HCT116 (cell line): Measurements from ENCODE around the gene ALDH8A1. TPM values are rescaled to one million over a fixed set of nuclear protein-coding genes. Genes with fewer than 3 reads are reported as not detected.

Experiments used
- ATAC-seq: fragments of 200-7000 bp; cut with Tn5 transposase; 2 replicates; pipeline ENCODE4 v1.9.1; 2020; ENCODE audit warnings: mild to moderate bottlenecking, moderate library complexity
- BruUV-seq: library from RNA; stranded (reverse); fragments of 400-500 nt; replicated peaks from 2 replicates; lab custom pipeline; 2021; lab: Mats Ljungman, UMichigan
- CTCF ChIA-PET: fragments of 300-600 bp; sonication (Branson Sonifier 250); formaldehyde crosslinking; loops from one replicate; lab custom pipeline; 2021; ENCODE audit warnings: antibody characterized with exemption; lab: Charles Lee
- POLR2A ChIA-PET: fragments of 300-600, 350-600 bp; sonication (Branson Sonifier 250); formaldehyde crosslinking; loops from one replicate; lab custom pipeline; 2021; ENCODE audit warnings: antibody characterized with exemption; lab: Charles Lee
- RAD21 ChIA-PET, 2 experiments: fragments of 300-600 bp; sonication (Branson Sonifier 250); formaldehyde crosslinking; loops; one replicate each; lab custom pipeline; 2023; ENCODE audit warnings: low total read pairs in 2 of 2; ENCODE audit not compliant: uncharacterized antibody in 2 of 2, unreplicated experiment in 2 of 2, low non-redundant PET in 1 of 2; lab: Charles Lee
- DNase-seq: peaks from one replicate; pipeline ENCODE4 v3.0.0-alpha.2; 2010; ENCODE audit warnings: low read depth, low spot score
- H2AFZ ChIP-seq: fragments of 200-600 bp; shearing (Covaris generic), sonication (generic); 2 replicates; pipeline ENCODE4 v1.6.1; 2017; ENCODE audit warnings: low read depth, mixed run types, mixed read lengths, antibody characterized with exemption, low read length; ENCODE audit not compliant: poor library complexity, severe bottlenecking
- H3K27ac ChIP-seq: 2 replicates; pipeline ENCODE4 v1.5.1; 2012; ENCODE audit warnings: low read depth, low read length
- H3K27me3 ChIP-seq: fragments of 200-600 bp; sonication (generic); 2 replicates; pipeline ENCODE4 v1.6.1; 2016; ENCODE audit warnings: mixed run types, low read length, mixed read lengths; ENCODE audit not compliant: insufficient read depth
- H3K36me3 ChIP-seq, 2 experiments: fragments of 200-500 bp in 1 of 2; fragments of 200-600 bp in 1 of 2; sonication (Bioruptor generic) in 1 of 2; sonication (generic) in 1 of 2; 2 replicates each; pipeline versions ENCODE4 v1.5.1 to v1.6.1; 2014 to 2016; ENCODE audit warnings: low read length in 2 of 2, inconsistent platforms in 1 of 2, mixed read lengths in 1 of 2, mixed run types in 1 of 2; ENCODE audit not compliant: insufficient read depth in 2 of 2, control insufficient read depth in 1 of 2
- H3K4me1 ChIP-seq, 2 experiments: fragments of 200-600 bp in 1 of 2; sonication (generic) in 1 of 2; 2 replicates each; pipeline versions ENCODE4 v1.5.1 to v1.6.1; 2012 to 2017; ENCODE audit warnings: low read length in 2 of 2, inconsistent platforms in 1 of 2, mild to moderate bottlenecking in 1 of 2, mixed read lengths in 1 of 2, mixed run types in 1 of 2, moderate library complexity in 1 of 2; ENCODE audit not compliant: insufficient read depth in 2 of 2, control insufficient read depth in 1 of 2
- H3K4me2 ChIP-seq: fragments of 200-600 bp; sonication (generic); 2 replicates; pipeline ENCODE4 v1.6.1; 2017; ENCODE audit warnings: mixed run types, low read length, mixed read lengths
- H3K4me3 ChIP-seq, 2 experiments: fragments of 200-600 bp in 1 of 2; sonication (generic) in 1 of 2; replicated peaks in 1 of 2; 2 replicates each; pipeline ENCODE4 v1.5.1; 2011 to 2016; ENCODE audit warnings: low read length in 2 of 2, control low read depth in 1 of 2, low read depth in 1 of 2, mild to moderate bottlenecking in 1 of 2, mixed read lengths in 1 of 2, mixed run types in 1 of 2
- H3K79me2 ChIP-seq: fragments of 200-600 bp; sonication (generic); 2 replicates; pipeline ENCODE4 v1.6.1; 2017; ENCODE audit warnings: mild to moderate bottlenecking, mixed run types, low read length, moderate library complexity, mixed read lengths; ENCODE audit not compliant: insufficient read depth
- H3K9ac ChIP-seq: fragments of 200-600 bp; sonication (generic); 2 replicates; pipeline ENCODE4 v1.6.1; 2016; ENCODE audit warnings: low read length, mixed read lengths
- H3K9me2 ChIP-seq: fragments of 200-600 bp; sonication (generic), shearing (Covaris generic); 2 replicates; pipeline ENCODE4 v1.6.1; 2017; ENCODE audit warnings: mixed run types, mild to moderate bottlenecking, moderate library complexity; ENCODE audit not compliant: insufficient read depth
- H3K9me3 ChIP-seq, 2 experiments: fragments of 200-500 bp in 1 of 2; fragments of 200-600 bp in 1 of 2; sonication (Bioruptor generic) in 1 of 2; sonication (generic) in 1 of 2; 2 replicates each; pipeline ENCODE4 v1.6.1; 2014 to 2017; ENCODE audit warnings: low read length in 2 of 2, mixed read lengths in 2 of 2, inconsistent platforms in 1 of 2, low read depth in 1 of 2, mild to moderate bottlenecking in 1 of 2, mixed run types in 1 of 2, moderate library complexity in 1 of 2; ENCODE audit not compliant: control insufficient read depth in 1 of 2, insufficient read depth in 1 of 2
- H4K20me1 ChIP-seq: fragments of 200-600 bp; sonication (generic), shearing (Covaris generic); 2 replicates; pipeline ENCODE4 v1.6.1; 2017; ENCODE audit warnings: mixed run types, mild to moderate bottlenecking, moderate library complexity; ENCODE audit not compliant: insufficient read depth
- ATF3 ChIP-seq: IDR thresholded peaks from 2 replicates; pipeline ENCODE4 v1.6.1; 2012
- CEBPB ChIP-seq: IDR thresholded peaks from 2 replicates; pipeline ENCODE4 v1.6.1; 2012; ENCODE audit warnings: low read depth
- EGR1 ChIP-seq: IDR thresholded peaks from 2 replicates; pipeline ENCODE4 v1.6.1; 2012; ENCODE audit warnings: low read depth
- EZH2phosphoT487 ChIP-seq: fragments of 200-600 bp; IDR thresholded peaks from 2 replicates; pipeline ENCODE4 v1.6.1; 2018; ENCODE audit warnings: antibody characterized with exemption, borderline replicate concordance
- FOSL1 ChIP-seq: IDR thresholded peaks from 2 replicates; pipeline ENCODE4 v1.6.1; 2012; ENCODE audit warnings: low read depth
- POLR2AphosphoS5 ChIP-seq: IDR thresholded peaks from 2 replicates; pipeline ENCODE4 v1.6.1; 2011; ENCODE audit warnings: mild to moderate bottlenecking, low read depth, low read length, moderate library complexity
- REST ChIP-seq: IDR thresholded peaks from 2 replicates; pipeline ENCODE4 v1.6.1; 2012; ENCODE audit warnings: low read depth
- SIN3A ChIP-seq: IDR thresholded peaks from 2 replicates; pipeline ENCODE4 v1.6.1; 2012; ENCODE audit warnings: low read depth
- SP1 ChIP-seq: IDR thresholded peaks from 2 replicates; pipeline ENCODE4 v1.6.1; 2012; ENCODE audit warnings: low read depth
- SRF ChIP-seq: IDR thresholded peaks from 2 replicates; pipeline ENCODE4 v1.6.1; 2012; ENCODE audit warnings: low read depth
- TCF7L2 ChIP-seq: IDR thresholded peaks from 2 replicates; pipeline ENCODE4 v1.7.0; 2011; ENCODE audit warnings: borderline replicate concordance, inconsistent platforms; ENCODE audit not compliant: insufficient read depth, insufficient read length; ENCODE audit errors: extremely low read depth
- intact Hi-C: fragments of 100-400 bp; cut with micrococcal nuclease; formaldehyde crosslinking; loops from 2 replicates; pipeline ENCODE4 v1.10.0; 2022
- total RNA-seq: library from RNA; stranded (reverse); gene quantifications from one replicate; pipeline ENCODE4 v1.2.1, GENCODE V29; 2021; ENCODE audit not compliant: unreplicated experiment

ALDH8A1 gene
- total RNA-seq, 1 experiment from 2014 or later: 1.4 TPM

GRCh38 chr6:134956676-134957075 lies 6.8 kb upstream of the ALDH8A1 start:
- TF ChIP-seq POLR2AphosphoS5 (no peak), EGR1 (no peak), ATF3 (no peak), SIN3A (no peak), SRF (no peak), REST (no peak), TCF7L2 (no peak), SP1 (no peak), FOSL1 (no peak), EZH2phosphoT487 (no peak), CEBPB (no peak)
- H3K27me3 ChIP-seq: no peaks in the 10 kb centered on the region
- peaks cover 0 to 10% of the 10 kb centered on the region in 2 experiments; a peak in 3 of 4 replicates for H3K36me3 ChIP-seq
- no peaks in the 10 kb centered on the region for H3K79me2 ChIP-seq
- H3K4me2 ChIP-seq: no peak overlapping the region
- DNase-seq (no peak), ATAC-seq (no peak)
- no peaks in the 10 kb centered on the region for H3K9me2 ChIP-seq
- no peaks in the 10 kb centered on the region for H4K20me1 ChIP-seq
- ChIA-PET CTCF (interaction anchor here (1.1 kb wide), 1 partner anchor 16 kb away, joined by 4 read pairs; no protein-coding TSS in a partner anchor), POLR2A (no interaction called here), RAD21 (no interaction called here)
- H3K4me1 ChIP-seq: no peaks in the 10 kb centered on the region; a peak in 1 of 4 replicates
- no peak overlapping the region for H3K9ac ChIP-seq
- BruUV-seq: no TSS peak
- H3K4me3 ChIP-seq: no peak overlapping the region
- H3K27ac ChIP-seq: no peak overlapping the region
- H2AFZ ChIP-seq: no peak overlapping the region
- no peaks in the 10 kb centered on the region for H3K9me3 ChIP-seq
- intact Hi-C loops: no loop called here
